ENCODE measurements around the gene ZBTB6.

GRCh38 chr9:122954253-122954691, 41.1 kb upstream of the ZBTB6 start:
- TF ChIP-seq POLR2A (IDR thresholded peaks at IDR 0.05; ENCODE audit: low read length) (no peak), CEBPB (IDR thresholded peaks at IDR 0.05) (no peak), CTCF (IDR thresholded peaks at IDR 0.05) (no peak), BCL3 (IDR thresholded peaks at IDR 0.05) (no peak), MAFK (IDR thresholded peaks at IDR 0.05; ENCODE audit: partially characterized antibody) (no peak), CHD2 (IDR thresholded peaks at IDR 0.05; ENCODE audit: low read length, partially characterized antibody) (no peak), REST (IDR thresholded peaks at IDR 0.05) (no peak), MAZ (IDR thresholded peaks at IDR 0.05; ENCODE audit: borderline replicate concordance, low read depth, low read length) (no peak)

Data from A549 (cell line).